Stomach (tissue), 9 donors: ENCODE data around the gene ASH1L. TPM values are rescaled to one million over a fixed set of nuclear protein-coding genes. Genes with fewer than 3 reads are reported as not detected.

ENCODE experiments used
- DNase-seq, 2 donors: peaks; one replicate each; pipeline versions ENCODE4 v3.0.0 to v3.0.0-alpha.2; 2013 to 2019
- H3K27ac ChIP-seq, 5 donors: fragments of 200-600 bp in 4 of 5; sonication (generic) in 4 of 5; one replicate each; pipeline ENCODE4 v1.5.1; 2013 to 2019; ENCODE audit warnings: mild to moderate bottlenecking in 1 of 5, moderate library complexity in 1 of 5
- H3K27me3 ChIP-seq, 3 donors: fragments of 200-600 bp; sonication (generic); one replicate each; pipeline ENCODE4 v1.5.1; 2017 to 2019; ENCODE audit warnings: mixed run types in 1 of 3
- H3K36me3 ChIP-seq, 4 donors: fragments of 200-600 bp; sonication (generic); 1 replicate in 3 of 4; 2 replicates in 1 of 4; pipeline ENCODE4 v1.5.1; 2016 to 2019
- H3K4me1 ChIP-seq, 4 donors: fragments of 200-600 bp; sonication (generic); one replicate each; pipeline ENCODE4 v1.5.1; 2016 to 2019
- H3K4me3 ChIP-seq, 4 donors: fragments of 200-600 bp; sonication (generic) in 3 of 4; one replicate each; pipeline ENCODE4 v1.5.1; 2016 to 2019; ENCODE audit warnings: mild to moderate bottlenecking in 1 of 4
- H3K9me3 ChIP-seq, 4 donors: fragments of 200-600 bp; sonication (generic); one replicate each; pipeline ENCODE4 v1.5.1; 2016 to 2019
- EP300 ChIP-seq: sonication (generic); formaldehyde crosslinking; IDR thresholded peaks from one replicate; pipeline ENCODE4 v1.6.1; 2017; ENCODE audit warnings: antibody characterized with exemption
- POLR2A ChIP-seq, 4 donors: fragments of 450-650 bp; IDR thresholded peaks; one replicate each; pipeline ENCODE4 v1.6.1; 2016; ENCODE audit warnings: antibody characterized with exemption in 4 of 4, control low read depth in 2 of 4, mild to moderate bottlenecking in 1 of 4, moderate library complexity in 1 of 4
- POLR2AphosphoS5 ChIP-seq, 3 donors: sonication (generic); formaldehyde crosslinking; IDR thresholded peaks; one replicate each; pipeline ENCODE4 v1.6.1; 2016; ENCODE audit warnings: antibody characterized with exemption in 3 of 3
- WGBS, 5 donors: extraction: QIAGEN DNeasy Blood & Tissue Kit in 3 of 5; methylation state at CpG; one replicate each; pipeline versions ENCODE4 v1.1.5 to v1.1.7; 2013 to 2018; 5-methylcytosine and 5-hydroxymethylcytosine counted together
- intact Hi-C: fragments of 100-400 bp; cut with DNase I; formaldehyde crosslinking; loops from one replicate; pipeline ENCODE4 v1.15.1; 2023; ENCODE audit warnings: low total_unique reads
- polyA plus RNA-seq, 3 donors: library from polyadenylated mRNA; stranded (reverse); fragments of 200-250 nt; gene quantifications; one replicate each; pipeline ENCODE4 v1.2.3, GENCODE V29; 2013
- total RNA-seq, 5 donors: library from RNA; depleted of rRNA; stranded (reverse); fragments of >200 nt; gene quantifications; one replicate each; pipeline versions ENCODE4 v1.1.0 to v1.2.3, GENCODE V29; 2014 to 2016
- TF ChIP-seq, protein P1 (sequence below), 7 experiments: fragments of 450-650 bp in 4 of 7; fragments of 200-600 bp in 3 of 7; sonication (generic) in 3 of 7; IDR thresholded peaks; one replicate each; pipeline ENCODE4 v1.5.1; 2016 to 2019; ENCODE audit warnings: antibody characterized with exemption in 7 of 7, control low read depth in 2 of 7, mild to moderate bottlenecking in 1 of 7
- donor health status: healthy with polysubstance abuse.
- donor health status: Bipolar disorder and iron deficiency.
- donor health status: healthy.

ASH1L gene
- total and polyA plus RNA-seq, 8 donors = 3.0 to 69.4 (median 34.3) TPM

DNA sequence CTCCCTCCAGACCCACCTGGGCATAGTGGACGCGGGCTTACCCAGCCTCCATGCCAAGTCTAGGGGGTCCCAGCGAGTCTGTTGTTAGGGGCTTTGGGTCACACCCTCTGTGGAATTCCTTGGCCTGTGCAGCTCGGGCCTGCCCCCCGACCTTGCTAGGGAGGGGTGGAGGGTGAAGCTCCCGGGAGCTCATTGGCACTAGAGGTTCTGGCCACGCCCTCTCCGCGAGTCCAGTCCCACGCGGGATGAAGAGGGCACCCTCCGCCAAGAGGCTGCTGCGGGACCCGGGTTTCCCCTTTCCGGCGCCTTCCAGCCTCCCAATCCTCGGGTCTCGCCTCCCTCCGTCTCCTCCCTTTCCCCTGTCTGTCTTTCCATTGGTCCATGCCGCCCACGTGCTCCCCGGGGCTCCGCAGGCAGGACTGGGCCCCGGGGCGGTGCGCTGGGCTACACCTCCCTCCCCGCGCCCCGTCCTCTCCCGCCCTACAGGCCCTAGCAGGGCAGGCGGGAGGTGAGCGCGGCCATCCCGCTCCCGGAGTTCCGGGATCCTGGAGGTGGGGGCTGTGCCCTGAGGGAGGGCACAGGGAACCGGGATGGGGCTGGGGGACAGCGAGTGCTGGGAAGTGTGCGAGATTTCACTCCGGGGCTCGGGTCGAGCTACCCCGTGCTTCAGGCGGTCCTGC, 238.4 kb downstream of the ASH1L start:
- H3K4me1 ChIP-seq = peaks cover 36 to 67% (median 52%) of the 10 kb centered on the region in 4 donors

DNA sequence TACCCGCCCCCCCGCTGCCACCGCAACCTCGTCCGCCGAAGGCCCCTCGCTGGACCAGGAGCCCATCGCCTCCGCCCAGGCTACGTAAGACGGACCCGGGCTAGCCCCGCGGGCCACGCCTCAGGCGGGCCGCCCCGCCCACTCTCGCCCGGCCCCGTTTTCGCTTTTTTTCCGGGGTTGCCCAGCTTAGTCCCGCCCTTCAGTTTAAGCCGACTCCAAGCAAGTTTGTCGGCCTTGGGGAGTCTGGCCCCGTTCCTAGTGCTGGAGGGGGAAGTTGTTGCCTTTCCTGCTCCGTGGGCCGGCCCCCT, 238.9 kb downstream of the ASH1L start:
- H3K9me3 ChIP-seq = no peaks in the 10 kb centered on the region
- peak overlapping the region; percentile 74 to 96 (median 78) for H3K4me3 ChIP-seq
- H3K27ac ChIP-seq = peak overlapping the region; percentile 80 to 99 (median 98)
- TF ChIP-seq POLR2AphosphoS5 (IDR thresholded peaks at IDR 0.05) (peak in 2 of 3 donors; percentile 2 to 30), EP300 (no peak)
- intact Hi-C loops = no loop called here
- H3K27me3 ChIP-seq = no peaks in the 10 kb centered on the region
- H3K4me1 ChIP-seq = peaks cover 36 to 67% (median 51%) of the 10 kb centered on the region in 4 donors
- 0 to 1% (median 0%) methylated on average over 10 to 29 of the region's 29 CpGs for WGBS, 5 donors
- DNase-seq = peak; percentile 92 to 97
- peaks cover 9 to 36% (median 31%) of the 10 kb centered on the region in 4 donors for H3K36me3 ChIP-seq

More for the DNA sequence above, 238.4 kb downstream of the ASH1L start:
- Histone ChIP-seq H3K27ac (peak overlapping the region; percentile 80 to 99 (median 98)), H3K36me3 (peaks cover 9 to 36% (median 32%) of the 10 kb centered on the region in 4 donors), H3K4me3 (peak overlapping the region; percentile 74 to 96 (median 78)), H3K27me3 (no peaks in the 10 kb centered on the region), H3K9me3 (no peaks in the 10 kb centered on the region)
- TF ChIP-seq POLR2AphosphoS5 (IDR thresholded peaks at IDR 0.05) (peak; percentile 49 to 96 (median 86)), POLR2A (IDR thresholded peaks at IDR 0.05) (peak in 1 of 4 donors; percentile 57)
- TF ChIP-seq, protein P1, sequence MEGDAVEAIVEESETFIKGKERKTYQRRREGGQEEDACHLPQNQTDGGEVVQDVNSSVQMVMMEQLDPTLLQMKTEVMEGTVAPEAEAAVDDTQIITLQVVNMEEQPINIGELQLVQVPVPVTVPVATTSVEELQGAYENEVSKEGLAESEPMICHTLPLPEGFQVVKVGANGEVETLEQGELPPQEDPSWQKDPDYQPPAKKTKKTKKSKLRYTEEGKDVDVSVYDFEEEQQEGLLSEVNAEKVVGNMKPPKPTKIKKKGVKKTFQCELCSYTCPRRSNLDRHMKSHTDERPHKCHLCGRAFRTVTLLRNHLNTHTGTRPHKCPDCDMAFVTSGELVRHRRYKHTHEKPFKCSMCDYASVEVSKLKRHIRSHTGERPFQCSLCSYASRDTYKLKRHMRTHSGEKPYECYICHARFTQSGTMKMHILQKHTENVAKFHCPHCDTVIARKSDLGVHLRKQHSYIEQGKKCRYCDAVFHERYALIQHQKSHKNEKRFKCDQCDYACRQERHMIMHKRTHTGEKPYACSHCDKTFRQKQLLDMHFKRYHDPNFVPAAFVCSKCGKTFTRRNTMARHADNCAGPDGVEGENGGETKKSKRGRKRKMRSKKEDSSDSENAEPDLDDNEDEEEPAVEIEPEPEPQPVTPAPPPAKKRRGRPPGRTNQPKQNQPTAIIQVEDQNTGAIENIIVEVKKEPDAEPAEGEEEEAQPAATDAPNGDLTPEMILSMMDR (IDR thresholded peaks at IDR 0.05) = no peak
- intact Hi-C loops = no loop called here
- DNase-seq = peak; percentile 95 to 98
- WGBS, 5 donors = 0 to 1% (median 0%) methylated on average over 31 to 44 of the region's 44 CpGs

DNA sequence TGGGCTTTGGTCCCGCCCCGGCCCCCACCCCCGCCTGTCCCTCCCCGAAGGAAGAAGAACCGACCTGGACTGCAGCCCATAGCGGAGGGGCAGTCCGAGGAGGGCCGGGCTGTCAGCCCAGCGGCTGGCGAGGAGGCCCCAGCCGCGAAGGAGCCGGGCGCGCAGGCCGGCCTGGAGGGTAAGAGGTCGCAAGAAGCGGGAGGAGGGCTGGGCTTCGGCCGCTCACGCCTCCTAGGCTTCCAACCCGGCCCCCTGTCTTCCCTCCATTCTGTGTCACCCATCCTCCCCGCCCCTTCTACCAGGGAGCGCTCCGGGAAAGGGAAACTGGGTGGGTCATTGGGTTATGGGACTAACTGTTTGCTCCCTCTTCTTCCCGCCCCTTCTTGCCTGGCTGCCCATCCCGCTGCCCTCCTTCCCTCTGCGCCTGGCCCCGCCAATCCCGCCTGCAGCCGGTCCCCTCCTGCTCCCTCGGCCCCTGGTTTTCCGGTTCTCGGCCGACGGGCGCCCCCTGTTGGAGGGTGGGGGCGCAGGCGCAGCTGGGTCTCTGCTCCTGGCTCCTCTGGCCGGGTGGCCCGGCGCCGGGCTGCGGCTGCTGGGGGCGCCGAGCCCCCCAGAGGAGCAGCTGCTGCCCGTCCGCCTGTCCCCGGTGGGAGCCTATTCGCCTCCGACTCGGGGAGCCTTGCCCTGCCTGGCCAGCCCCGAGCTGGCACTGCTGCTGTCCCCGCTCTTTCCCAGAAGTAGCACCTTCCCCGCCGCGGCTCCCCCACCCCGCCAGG, 239.5 kb downstream of the ASH1L start:
- H3K27ac ChIP-seq = peak overlapping the region; percentile 80 to 99 (median 98)
- intact Hi-C loops = no loop called here
- WGBS, 5 donors = 0 to 2% (median 1%) methylated on average over 10 to 58 of the region's 58 CpGs
- peak overlapping the region; percentile 74 to 96 (median 78) for H3K4me3 ChIP-seq
- no peaks in the 10 kb centered on the region for H3K27me3 ChIP-seq
- H3K9me3 ChIP-seq = no peaks in the 10 kb centered on the region
- peak; percentile 12 to 62 (median 35) for TF ChIP-seq POLR2AphosphoS5 (IDR thresholded peaks at IDR 0.05)
- TF ChIP-seq, protein P1 (IDR thresholded peaks at IDR 0.05) = peak in 6 of 7 experiments; percentile 48 to 97 (median 95)
- no peak for TF ChIP-seq EP300
- peak; percentile 86 to 97 for DNase-seq
- peaks cover 3 to 36% (median 31%) of the 10 kb centered on the region in 4 donors for H3K36me3 ChIP-seq
- peaks cover 36 to 67% (median 50%) of the 10 kb centered on the region in 4 donors for H3K4me1 ChIP-seq

DNA sequence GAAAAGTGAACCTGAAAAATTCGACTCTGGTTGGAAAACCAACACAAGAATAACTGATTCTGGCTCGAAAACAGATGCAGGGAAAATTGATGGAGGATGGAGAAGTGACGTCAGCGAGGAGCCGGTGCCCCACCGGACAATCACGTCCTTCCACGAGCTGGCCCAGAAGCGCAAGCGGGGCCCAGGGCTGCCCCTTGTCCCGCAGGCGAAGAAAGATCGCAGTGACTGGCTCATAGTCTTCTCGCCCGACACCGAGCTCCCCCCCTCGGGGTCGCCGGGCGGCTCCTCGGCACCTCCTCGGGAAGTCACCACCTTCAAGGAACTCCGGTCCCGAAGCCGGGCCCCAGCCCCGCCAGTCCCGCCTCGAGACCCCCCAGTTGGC, 240.0 kb downstream of the ASH1L start:
- Histone ChIP-seq H3K27me3 (no peaks in the 10 kb centered on the region), H3K4me1 (peaks cover 36 to 66% (median 50%) of the 10 kb centered on the region in 4 donors), H3K9me3 (no peaks in the 10 kb centered on the region), H3K36me3 (peaks cover 0 to 35% (median 30%) of the 10 kb centered on the region in 4 donors), H3K4me3 (peak overlapping the region; percentile 74 to 96 (median 78)), H3K27ac (peak overlapping the region; percentile 80 to 99 (median 98))
- 1 to 4% (median 3%) methylated on average over 15 to 28 of the region's 28 CpGs for WGBS, 5 donors
- peak in 1 of 2 donors; percentile 70 for DNase-seq
- TF ChIP-seq, protein P1 (IDR thresholded peaks at IDR 0.05) = no peak
- TF ChIP-seq POLR2A (IDR thresholded peaks at IDR 0.05) (no peak), POLR2AphosphoS5 (IDR thresholded peaks at IDR 0.05) (no peak), EP300 (no peak)
- intact Hi-C loops = no loop called here
